ENCODE results near the gene MAP4K5. TPM values are rescaled to one million over a fixed set of nuclear protein-coding genes. Genes with fewer than 3 reads are reported as not detected.

The MAP4K5 gene
- total RNA-seq, 1 experiment from 2014 or later, result 39.1 TPM

- no peak for TF ChIP-seq CTCF (IDR thresholded peaks at IDR 0.05 in 2 of 3, conservative IDR thresholded peaks at IDR 0.05 in 1 of 3; ENCODE audit: borderline replicate concordance in 1 of 3, insufficient read depth in 1 of 3, low read depth in 2 of 3, low read length in 2 of 3)
Measured at GRCh38 chr14:50550294-50550693, 17.9 kb upstream of the MAP4K5 start (continued).

GRCh38 chr14:50545618-50546017 is 13.2 kb upstream of the MAP4K5 start:
- H2AFZ ChIP-seq (ENCODE audit: low read depth, low read length, poor library complexity, severe bottlenecking), result no peak overlapping the region
- H3K36me3 ChIP-seq (ENCODE audit: control insufficient read depth in 1 of 2, insufficient read depth in 2 of 2, low read length in 2 of 2), result no peaks in the 10 kb centered on the region
- H3K4me3 ChIP-seq (replicated peaks in 1 of 2; ENCODE audit: low read depth in 1 of 2, low read length in 2 of 2), result no peak overlapping the region
- no peaks in the 10 kb centered on the region for H3K27me3 ChIP-seq (ENCODE audit: insufficient read depth, low read length)
- H3K9ac ChIP-seq (ENCODE audit: low read length), result no peak overlapping the region
- H3K9me2 ChIP-seq (ENCODE audit: insufficient read depth), result no peaks in the 10 kb centered on the region
- ChIA-PET CTCF (interaction anchor here (0.7 to 2.0 kb wide), 3 partner anchors 169 to 315 kb away, joined by 3 to 9 read pairs (median 4); no protein-coding TSS in a partner anchor), POLR2A (no interaction called here), RAD21 (ENCODE audit: low non-redundant PET in 1 of 2, low total read pairs in 2 of 2, uncharacterized antibody in 2 of 2, unreplicated experiment in 2 of 2) (no interaction called here)
- TF ChIP-seq SIN3A (IDR thresholded peaks at IDR 0.05; ENCODE audit: low read depth) (no peak), EZH2 (IDR thresholded peaks at IDR 0.05) (no peak), POLR2A (IDR thresholded peaks at IDR 0.05; ENCODE audit: borderline replicate concordance, extremely low read depth, insufficient read depth, insufficient read length) (no peak), CTCF (IDR thresholded peaks at IDR 0.05 in 2 of 3, conservative IDR thresholded peaks at IDR 0.05 in 1 of 3; ENCODE audit: borderline replicate concordance in 1 of 3, insufficient read depth in 1 of 3, low read depth in 2 of 3, low read length in 2 of 3) (no peak), ATF3 (IDR thresholded peaks at IDR 0.05) (no peak), MAX (IDR thresholded peaks at IDR 0.05) (no peak), REST (IDR thresholded peaks at IDR 0.05; ENCODE audit: low read depth) (no peak), ZFX (IDR thresholded peaks at IDR 0.05) (no peak), JUND (IDR thresholded peaks at IDR 0.05) (peak; percentile 67), FOSL1 (IDR thresholded peaks at IDR 0.05; ENCODE audit: low read depth) (peak; percentile 60), CBX3 (IDR thresholded peaks at IDR 0.05; ENCODE audit: low read depth) (0 out of 2 replicates have a peak, but pooled peaks have one; percentile 28), SRF (IDR thresholded peaks at IDR 0.05; ENCODE audit: low read depth) (no peak), ZNF274 (IDR thresholded peaks at IDR 0.05; ENCODE audit: low read depth, low read length) (no peak), SP1 (IDR thresholded peaks at IDR 0.05; ENCODE audit: low read depth) (0 out of 2 replicates have a peak, but pooled peaks have one; percentile 11), TCF7L2 (IDR thresholded peaks at IDR 0.05; ENCODE audit: borderline replicate concordance, extremely low read depth, insufficient read depth, insufficient read length) (peak; percentile 85)
- no peaks in the 10 kb centered on the region for H3K79me2 ChIP-seq (ENCODE audit: insufficient read depth, low read length)
- no peaks in the 10 kb centered on the region for H4K20me1 ChIP-seq (ENCODE audit: insufficient read depth)
- no TSS peak for BruUV-seq (replicated peaks)
- intact Hi-C loops (cut with micrococcal nuclease), result no loop called here
- H3K4me1 ChIP-seq (ENCODE audit: control insufficient read depth in 1 of 2, insufficient read depth in 2 of 2, low read length in 2 of 2), result peaks cover 10 to 13% of the 10 kb centered on the region in 2 experiments
- ATAC-seq (no peak), DNase-seq (ENCODE audit: low read depth, low spot score) (no peak)
- H3K4me2 ChIP-seq (ENCODE audit: low read length), result peak overlapping the region; percentile 37; the same call in 1 of the 2 replicates
- H3K27ac ChIP-seq (ENCODE audit: low read depth, low read length), result no peak overlapping the region
- H3K9me3 ChIP-seq (ENCODE audit: control insufficient read depth in 1 of 2, insufficient read depth in 1 of 2, low read depth in 1 of 2, low read length in 2 of 2), result no peaks in the 10 kb centered on the region
